Measurements from ENCODE around the gene PSRC1. TPM values are rescaled to one million over a fixed set of nuclear protein-coding genes. Genes with fewer than 3 reads are reported as not detected.

PSRC1 gene
- total and polyA plus RNA-seq, 2 experiments from 2014 or later: 55.0 to 61.1 TPM

DNA sequence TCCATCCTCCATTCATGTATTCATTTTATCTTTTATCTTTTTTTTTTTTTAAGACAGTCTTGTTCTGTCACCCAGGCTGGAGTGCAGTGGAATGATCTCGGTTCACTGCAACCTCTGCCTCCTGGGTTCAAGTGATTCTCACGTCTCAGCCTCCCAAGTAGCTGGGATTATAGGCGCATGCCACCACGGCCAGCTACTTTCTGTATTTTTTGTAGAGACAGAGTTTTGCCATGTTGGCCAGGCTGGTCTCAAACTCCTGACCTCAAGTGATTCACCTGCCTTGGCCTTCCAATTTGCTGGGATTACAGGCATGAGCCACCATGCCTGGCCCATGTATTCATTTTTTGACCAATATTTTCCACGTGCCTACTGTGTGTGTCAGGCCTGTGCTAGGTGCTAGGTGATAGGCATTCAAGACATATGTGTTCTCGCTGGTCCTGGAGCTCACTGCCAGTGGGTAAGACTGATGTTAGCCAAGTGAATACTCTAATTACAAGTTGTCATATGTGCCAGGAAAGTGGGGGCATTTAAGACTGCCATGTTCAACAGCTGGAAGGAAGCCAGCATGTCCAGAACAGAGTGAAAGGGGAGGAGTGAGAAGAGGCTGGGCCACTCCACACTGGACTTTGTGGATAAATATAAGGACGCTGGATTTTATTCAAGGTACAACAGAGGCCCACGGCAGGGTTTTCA, 38.9 kb downstream of the PSRC1 start:
- Histone ChIP-seq H3K4me3 (no peak overlapping the region), H4K20me1 (replicated peaks; ENCODE audit: insufficient read depth) (no peaks in the 10 kb centered on the region), H3K4me1 (ENCODE audit: insufficient read depth) (peaks cover 43% of the 10 kb centered on the region), H3K9me2 (ENCODE audit: insufficient read depth) (no peaks in the 10 kb centered on the region), H3K27ac (ENCODE audit: low read depth) (no peak overlapping the region), H3K4me2 (no peak overlapping the region), H3K27me3 (ENCODE audit: insufficient read depth) (peaks cover 5% of the 10 kb centered on the region; the same call in 1 of the 2 replicates), H3K79me2 (replicated peaks; ENCODE audit: insufficient read depth) (no peaks in the 10 kb centered on the region), H2AFZ (no peak overlapping the region), H3F3A (replicated peaks; ENCODE audit: low read depth) (peaks cover 18% of the 10 kb centered on the region), H3K36me3 (ENCODE audit: insufficient read depth) (no peaks in the 10 kb centered on the region)
- TF ChIP-seq, protein P1, sequence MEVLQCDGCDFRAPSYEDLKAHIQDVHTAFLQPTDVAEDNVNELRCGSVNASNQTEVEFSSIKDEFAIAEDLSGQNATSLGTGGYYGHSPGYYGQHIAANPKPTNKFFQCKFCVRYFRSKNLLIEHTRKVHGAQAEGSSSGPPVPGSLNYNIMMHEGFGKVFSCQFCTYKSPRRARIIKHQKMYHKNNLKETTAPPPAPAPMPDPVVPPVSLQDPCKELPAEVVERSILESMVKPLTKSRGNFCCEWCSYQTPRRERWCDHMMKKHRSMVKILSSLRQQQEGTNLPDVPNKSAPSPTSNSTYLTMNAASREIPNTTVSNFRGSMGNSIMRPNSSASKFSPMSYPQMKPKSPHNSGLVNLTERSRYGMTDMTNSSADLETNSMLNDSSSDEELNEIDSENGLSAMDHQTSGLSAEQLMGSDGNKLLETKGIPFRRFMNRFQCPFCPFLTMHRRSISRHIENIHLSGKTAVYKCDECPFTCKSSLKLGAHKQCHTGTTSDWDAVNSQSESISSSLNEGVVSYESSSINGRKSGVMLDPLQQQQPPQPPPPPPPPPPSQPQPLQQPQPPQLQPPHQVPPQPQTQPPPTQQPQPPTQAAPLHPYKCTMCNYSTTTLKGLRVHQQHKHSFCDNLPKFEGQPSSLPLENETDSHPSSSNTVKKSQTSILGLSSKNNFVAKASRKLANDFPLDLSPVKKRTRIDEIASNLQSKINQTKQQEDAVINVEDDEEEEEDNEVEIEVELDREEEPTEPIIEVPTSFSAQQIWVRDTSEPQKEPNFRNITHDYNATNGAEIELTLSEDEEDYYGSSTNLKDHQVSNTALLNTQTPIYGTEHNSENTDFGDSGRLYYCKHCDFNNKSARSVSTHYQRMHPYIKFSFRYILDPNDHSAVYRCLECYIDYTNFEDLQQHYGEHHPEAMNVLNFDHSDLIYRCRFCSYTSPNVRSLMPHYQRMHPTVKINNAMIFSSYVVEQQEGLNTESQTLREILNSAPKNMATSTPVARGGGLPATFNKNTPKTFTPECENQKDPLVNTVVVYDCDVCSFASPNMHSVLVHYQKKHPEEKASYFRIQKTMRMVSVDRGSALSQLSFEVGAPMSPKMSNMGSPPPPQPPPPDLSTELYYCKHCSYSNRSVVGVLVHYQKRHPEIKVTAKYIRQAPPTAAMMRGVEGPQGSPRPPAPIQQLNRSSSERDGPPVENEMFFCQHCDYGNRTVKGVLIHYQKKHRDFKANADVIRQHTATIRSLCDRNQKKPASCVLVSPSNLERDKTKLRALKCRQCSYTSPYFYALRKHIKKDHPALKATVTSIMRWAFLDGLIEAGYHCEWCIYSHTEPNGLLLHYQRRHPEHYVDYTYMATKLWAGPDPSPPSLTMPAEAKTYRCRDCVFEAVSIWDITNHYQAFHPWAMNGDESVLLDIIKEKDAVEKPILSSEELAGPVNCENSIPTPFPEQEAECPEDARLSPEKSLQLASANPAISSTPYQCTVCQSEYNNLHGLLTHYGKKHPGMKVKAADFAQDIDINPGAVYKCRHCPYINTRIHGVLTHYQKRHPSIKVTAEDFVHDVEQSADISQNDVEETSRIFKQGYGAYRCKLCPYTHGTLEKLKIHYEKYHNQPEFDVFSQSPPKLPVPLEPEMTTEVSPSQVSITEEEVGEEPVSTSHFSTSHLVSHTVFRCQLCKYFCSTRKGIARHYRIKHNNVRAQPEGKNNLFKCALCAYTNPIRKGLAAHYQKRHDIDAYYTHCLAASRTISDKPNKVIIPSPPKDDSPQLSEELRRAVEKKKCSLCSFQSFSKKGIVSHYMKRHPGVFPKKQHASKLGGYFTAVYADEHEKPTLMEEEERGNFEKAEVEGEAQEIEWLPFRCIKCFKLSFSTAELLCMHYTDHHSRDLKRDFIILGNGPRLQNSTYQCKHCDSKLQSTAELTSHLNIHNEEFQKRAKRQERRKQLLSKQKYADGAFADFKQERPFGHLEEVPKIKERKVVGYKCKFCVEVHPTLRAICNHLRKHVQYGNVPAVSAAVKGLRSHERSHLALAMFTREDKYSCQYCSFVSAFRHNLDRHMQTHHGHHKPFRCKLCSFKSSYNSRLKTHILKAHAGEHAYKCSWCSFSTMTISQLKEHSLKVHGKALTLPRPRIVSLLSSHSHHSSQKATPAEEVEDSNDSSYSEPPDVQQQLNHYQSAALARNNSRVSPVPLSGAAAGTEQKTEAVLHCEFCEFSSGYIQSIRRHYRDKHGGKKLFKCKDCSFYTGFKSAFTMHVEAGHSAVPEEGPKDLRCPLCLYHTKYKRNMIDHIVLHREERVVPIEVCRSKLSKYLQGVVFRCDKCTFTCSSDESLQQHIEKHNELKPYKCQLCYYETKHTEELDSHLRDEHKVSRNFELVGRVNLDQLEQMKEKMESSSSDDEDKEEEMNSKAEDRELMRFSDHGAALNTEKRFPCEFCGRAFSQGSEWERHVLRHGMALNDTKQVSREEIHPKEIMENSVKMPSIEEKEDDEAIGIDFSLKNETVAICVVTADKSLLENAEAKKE (CRISPR knock-in tag; IDR thresholded peaks at IDR 0.05): no peak
- TF ChIP-seq, protein P2, sequence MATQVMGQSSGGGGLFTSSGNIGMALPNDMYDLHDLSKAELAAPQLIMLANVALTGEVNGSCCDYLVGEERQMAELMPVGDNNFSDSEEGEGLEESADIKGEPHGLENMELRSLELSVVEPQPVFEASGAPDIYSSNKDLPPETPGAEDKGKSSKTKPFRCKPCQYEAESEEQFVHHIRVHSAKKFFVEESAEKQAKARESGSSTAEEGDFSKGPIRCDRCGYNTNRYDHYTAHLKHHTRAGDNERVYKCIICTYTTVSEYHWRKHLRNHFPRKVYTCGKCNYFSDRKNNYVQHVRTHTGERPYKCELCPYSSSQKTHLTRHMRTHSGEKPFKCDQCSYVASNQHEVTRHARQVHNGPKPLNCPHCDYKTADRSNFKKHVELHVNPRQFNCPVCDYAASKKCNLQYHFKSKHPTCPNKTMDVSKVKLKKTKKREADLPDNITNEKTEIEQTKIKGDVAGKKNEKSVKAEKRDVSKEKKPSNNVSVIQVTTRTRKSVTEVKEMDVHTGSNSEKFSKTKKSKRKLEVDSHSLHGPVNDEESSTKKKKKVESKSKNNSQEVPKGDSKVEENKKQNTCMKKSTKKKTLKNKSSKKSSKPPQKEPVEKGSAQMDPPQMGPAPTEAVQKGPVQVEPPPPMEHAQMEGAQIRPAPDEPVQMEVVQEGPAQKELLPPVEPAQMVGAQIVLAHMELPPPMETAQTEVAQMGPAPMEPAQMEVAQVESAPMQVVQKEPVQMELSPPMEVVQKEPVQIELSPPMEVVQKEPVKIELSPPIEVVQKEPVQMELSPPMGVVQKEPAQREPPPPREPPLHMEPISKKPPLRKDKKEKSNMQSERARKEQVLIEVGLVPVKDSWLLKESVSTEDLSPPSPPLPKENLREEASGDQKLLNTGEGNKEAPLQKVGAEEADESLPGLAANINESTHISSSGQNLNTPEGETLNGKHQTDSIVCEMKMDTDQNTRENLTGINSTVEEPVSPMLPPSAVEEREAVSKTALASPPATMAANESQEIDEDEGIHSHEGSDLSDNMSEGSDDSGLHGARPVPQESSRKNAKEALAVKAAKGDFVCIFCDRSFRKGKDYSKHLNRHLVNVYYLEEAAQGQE (IDR thresholded peaks at IDR 0.05; ENCODE audit: unreplicated experiment): no peak
- no peak for TF ChIP-seq CREB1 (CRISPR knock-in tag; IDR thresholded peaks at IDR 0.05; ENCODE audit: low read depth)
- no peak for TF ChIP-seq NANOG (IDR thresholded peaks at IDR 0.05; ENCODE audit: borderline replicate concordance)
- TF ChIP-seq JUNB (IDR thresholded peaks at IDR 0.05; ENCODE audit: unreplicated experiment): no peak
- no peak for TF ChIP-seq EZH2phosphoT487 (IDR thresholded peaks at IDR 0.05; ENCODE audit: unreplicated experiment)
- TF ChIP-seq STAT1 (IDR thresholded peaks at IDR 0.05; ENCODE audit: unreplicated experiment): no peak
- no peak for TF ChIP-seq EZH2 (IDR thresholded peaks at IDR 0.05; ENCODE audit: low read depth, unreplicated experiment)
- TF ChIP-seq, protein P3, sequence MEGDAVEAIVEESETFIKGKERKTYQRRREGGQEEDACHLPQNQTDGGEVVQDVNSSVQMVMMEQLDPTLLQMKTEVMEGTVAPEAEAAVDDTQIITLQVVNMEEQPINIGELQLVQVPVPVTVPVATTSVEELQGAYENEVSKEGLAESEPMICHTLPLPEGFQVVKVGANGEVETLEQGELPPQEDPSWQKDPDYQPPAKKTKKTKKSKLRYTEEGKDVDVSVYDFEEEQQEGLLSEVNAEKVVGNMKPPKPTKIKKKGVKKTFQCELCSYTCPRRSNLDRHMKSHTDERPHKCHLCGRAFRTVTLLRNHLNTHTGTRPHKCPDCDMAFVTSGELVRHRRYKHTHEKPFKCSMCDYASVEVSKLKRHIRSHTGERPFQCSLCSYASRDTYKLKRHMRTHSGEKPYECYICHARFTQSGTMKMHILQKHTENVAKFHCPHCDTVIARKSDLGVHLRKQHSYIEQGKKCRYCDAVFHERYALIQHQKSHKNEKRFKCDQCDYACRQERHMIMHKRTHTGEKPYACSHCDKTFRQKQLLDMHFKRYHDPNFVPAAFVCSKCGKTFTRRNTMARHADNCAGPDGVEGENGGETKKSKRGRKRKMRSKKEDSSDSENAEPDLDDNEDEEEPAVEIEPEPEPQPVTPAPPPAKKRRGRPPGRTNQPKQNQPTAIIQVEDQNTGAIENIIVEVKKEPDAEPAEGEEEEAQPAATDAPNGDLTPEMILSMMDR (conservative IDR thresholded peaks at IDR 0.05; ENCODE audit: low read depth in 2 of 2): no peak
- TF ChIP-seq, protein P4, sequence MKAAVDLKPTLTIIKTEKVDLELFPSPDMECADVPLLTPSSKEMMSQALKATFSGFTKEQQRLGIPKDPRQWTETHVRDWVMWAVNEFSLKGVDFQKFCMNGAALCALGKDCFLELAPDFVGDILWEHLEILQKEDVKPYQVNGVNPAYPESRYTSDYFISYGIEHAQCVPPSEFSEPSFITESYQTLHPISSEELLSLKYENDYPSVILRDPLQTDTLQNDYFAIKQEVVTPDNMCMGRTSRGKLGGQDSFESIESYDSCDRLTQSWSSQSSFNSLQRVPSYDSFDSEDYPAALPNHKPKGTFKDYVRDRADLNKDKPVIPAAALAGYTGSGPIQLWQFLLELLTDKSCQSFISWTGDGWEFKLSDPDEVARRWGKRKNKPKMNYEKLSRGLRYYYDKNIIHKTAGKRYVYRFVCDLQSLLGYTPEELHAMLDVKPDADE (IDR thresholded peaks at IDR 0.05): no peak
- Mint-ChIP-seq H3K27me3 (ENCODE audit: insufficient read depth, low read depth, poor library complexity) (peaks cover 22% of the 10 kb centered on the region), H3K27ac (no peak overlapping the region), H3K4me3 (no peak overlapping the region), H3K36me3 (ENCODE audit: low read depth) (peaks cover 3% of the 10 kb centered on the region), H3K4me1 (peaks cover 38% of the 10 kb centered on the region), H3K9me3 (no peaks in the 10 kb centered on the region; the same call in none of the 3 replicates)
- ATAC-seq (no peak), DNase-seq (ENCODE audit: low spot score) (no peak)

Measured in GM23338 (cell line).